Frontal cortex (tissue), 4 donors: ENCODE data around the gene GAPVD1. TPM values are rescaled to one million over a fixed set of nuclear protein-coding genes. Genes with fewer than 3 reads are reported as not detected.
A peak's percentile ranks its signal among the peaks of the same experiment; 100 is the strongest.
"Not testable (repeated sequence)": the region's sequence is repeated elsewhere in the genome, so short reads cannot be mapped to it uniquely, and the experiment has no call there.

Source experiments
- DNase-seq, 2 donors: peaks; one replicate each; pipeline ENCODE4 v3.0.0; 2012; ENCODE audit warnings: low spot score in 2 of 2
- FAIRE-seq: peaks from 2 replicates; lab custom pipeline; 2012; peaks lifted over from hg19 to GRCh38; lab: Jason Lieb, UNC
- total RNA-seq: library from RNA; depleted of rRNA; stranded (reverse); fragments of >200 nt; gene quantifications from one replicate; pipeline ENCODE4 v1.2.3, GENCODE V29; 2014
- donor health status: control.
- donor health status: control.
- donor health status: control.

The GAPVD1 gene
- total RNA-seq, 1 donor from 2014 or later, result 74.2 TPM

GRCh38 chr9:125398243-125398642, 136.6 kb downstream of the GAPVD1 start:
- no peak for FAIRE-seq

GRCh38 chr9:125399165-125399564, 137.5 kb downstream of the GAPVD1 start:
- no peak for FAIRE-seq

More at GRCh38 chr9:125398243-125398642, 136.6 kb downstream of the GAPVD1 start:
- DNase-seq, result no peak

GRCh38 chr9:125399666-125400065, 138.0 kb downstream of the GAPVD1 start:
- no peak for FAIRE-seq
- DNase-seq, result no peak

More at GRCh38 chr9:125399165-125399564, 137.5 kb downstream of the GAPVD1 start:
- DNase-seq, result no peak

GRCh38 chr9:125400232-125400631, 138.6 kb downstream of the GAPVD1 start:
- not testable (repeated sequence) for FAIRE-seq, DNase-seq

GRCh38 chr9:125400725-125401716, 139.4 kb downstream of the GAPVD1 start:
- no peak for DNase-seq

GRCh38 chr9:125404733-125405132, 143.1 kb downstream of the GAPVD1 start:
- no peak for FAIRE-seq
- DNase-seq, result no peak

More at GRCh38 chr9:125400725-125401716, 139.4 kb downstream of the GAPVD1 start:
- FAIRE-seq, result no peak

- FAIRE-seq, result no peak
- DNase-seq, result no peak
Observed at GRCh38 chr9:125405938-125406809, 144.5 kb downstream of the GAPVD1 start.

GRCh38 chr9:125406810-125407087, 145.1 kb downstream of the GAPVD1 start:
- DNase-seq (no peak), FAIRE-seq (no peak)

- DNase-seq (no peak), FAIRE-seq (no peak)
Observed at GRCh38 chr9:125407432-125407973, 145.9 kb downstream of the GAPVD1 start.

- FAIRE-seq, result no peak
- peak; percentile 79 to 94 for DNase-seq
Observed at GRCh38 chr9:125407974-125408900, 146.6 kb downstream of the GAPVD1 start.

GRCh38 chr9:125409217-125409636, 147.6 kb downstream of the GAPVD1 start:
- DNase-seq (no peak), FAIRE-seq (no peak)

GRCh38 chr9:125409637-125410521, 148.3 kb downstream of the GAPVD1 start:
- DNase-seq (peak in 1 of 2 donors; percentile 44), FAIRE-seq (no peak)

GRCh38 chr9:125410522-125410894, 148.9 kb downstream of the GAPVD1 start:
- DNase-seq (no peak), FAIRE-seq (no peak)

- DNase-seq (no peak), FAIRE-seq (no peak)
Observed at GRCh38 chr9:125411171-125411756, 149.6 kb downstream of the GAPVD1 start.

- DNase-seq, result no peak
- FAIRE-seq, result no peak
Observed at GRCh38 chr9:125412166-125412565, 150.5 kb downstream of the GAPVD1 start.

- FAIRE-seq (no peak), DNase-seq (no peak)
Observed at GRCh38 chr9:125413579-125413978, 152.0 kb downstream of the GAPVD1 start.

GRCh38 chr9:125415583-125416460, 154.2 kb downstream of the GAPVD1 start:
- DNase-seq, result no peak
- no peak for FAIRE-seq
